Hepatocyte (in vitro differentiated cells): Measurements from ENCODE around the gene CCT4. TPM values are rescaled to one million over a fixed set of nuclear protein-coding genes. Genes with fewer than 3 reads are reported as not detected.

Experiments
- DNase-seq: peaks from one replicate; pipeline ENCODE4 v3.0.0-alpha.2; 2016; ENCODE audit warnings: low spot score
- H2AFZ ChIP-seq: fragments of 200-600 bp; sonication (generic); 2 replicates; pipeline ENCODE4 v1.6.0; 2016; ENCODE audit warnings: antibody characterized with exemption, mild to moderate bottlenecking
- H3K27ac ChIP-seq: fragments of 200-600 bp; sonication (generic); 2 replicates; pipeline ENCODE4 v1.5.1; 2016; ENCODE audit warnings: mild to moderate bottlenecking
- H3K27me3 ChIP-seq: fragments of 200-600 bp; sonication (generic); 2 replicates; pipeline ENCODE4 v1.6.1; 2016
- H3K36me3 ChIP-seq: fragments of 200-600 bp; sonication (generic); replicated peaks from 2 replicates; pipeline ENCODE4 v1.5.1; 2016; ENCODE audit warnings: low read depth; ENCODE audit not compliant: insufficient read depth
- H3K4me1 ChIP-seq: fragments of 200-600 bp; sonication (generic); 2 replicates; pipeline ENCODE4 v1.5.1; 2016; ENCODE audit warnings: mild to moderate bottlenecking, moderate library complexity; ENCODE audit not compliant: insufficient read depth
- H3K4me2 ChIP-seq: fragments of 200-600 bp; sonication (generic); 2 replicates; pipeline ENCODE4 v1.6.0; 2016
- H3K4me3 ChIP-seq: fragments of 200-600 bp; sonication (generic); 2 replicates; pipeline ENCODE4 v1.5.1; 2016; ENCODE audit warnings: mild to moderate bottlenecking
- H3K79me2 ChIP-seq: fragments of 200-600 bp; sonication (generic); 2 replicates; pipeline ENCODE4 v1.6.0; 2017; ENCODE audit warnings: mild to moderate bottlenecking
- H3K9me2 ChIP-seq: fragments of 200-600 bp; sonication (generic); replicated peaks from 2 replicates; pipeline ENCODE4 v1.6.0; 2017; ENCODE audit warnings: mild to moderate bottlenecking; ENCODE audit not compliant: insufficient read depth
- H3K9me3 ChIP-seq: fragments of 200-600 bp; sonication (generic); 2 replicates; pipeline ENCODE4 v1.5.1; 2016; ENCODE audit warnings: low read depth, mild to moderate bottlenecking
- H4K20me1 ChIP-seq: fragments of 200-600 bp; sonication (generic); 2 replicates; pipeline ENCODE4 v1.6.0; 2016; ENCODE audit warnings: mild to moderate bottlenecking; ENCODE audit not compliant: insufficient read depth, poor library complexity, severe bottlenecking
- CTCF ChIP-seq: fragments of 200-600 bp; sonication (generic); IDR thresholded peaks from 2 replicates; pipeline ENCODE4 v1.5.1; 2016; ENCODE audit warnings: antibody characterized with exemption, mild to moderate bottlenecking; ENCODE audit not compliant: poor library complexity
- EZH2 ChIP-seq: fragments of 200-600 bp; sonication (generic); IDR thresholded peaks from 2 replicates; pipeline ENCODE4 v1.6.1; 2016; ENCODE audit warnings: antibody characterized with exemption, mild to moderate bottlenecking, borderline replicate concordance
- EZH2phosphoT487 ChIP-seq: fragments of 200-600 bp; sonication (generic); IDR thresholded peaks from one replicate; pipeline ENCODE4 v1.6.1; 2018; ENCODE audit warnings: antibody characterized with exemption, mild to moderate bottlenecking, low read depth, moderate library complexity; ENCODE audit not compliant: unreplicated experiment, severe bottlenecking
- WGBS: methylation state at CpG from one replicate; pipeline ENCODE4 v1.1.6; 2016; ENCODE audit warnings: low lambda C conversion rate; ENCODE audit errors: missing lambda C conversion rate; 5-methylcytosine and 5-hydroxymethylcytosine counted together
- polyA plus RNA-seq: library from polyadenylated mRNA; unstranded; fragments of >200 nt; fragmentation: Nextera tagmentation; extraction: Ambion mirVana; gene quantifications from 2 replicates; pipeline ENCODE4 v1.2.1, GENCODE V29; 2016
- total RNA-seq: library from RNA; depleted of rRNA; stranded (reverse); fragments of >200 nt; gene quantifications from 2 replicates; pipeline ENCODE4 v1.2.3, GENCODE V29; 2014

The CCT4 gene
- total and polyA plus RNA-seq, 2 experiments from 2014 or later, result 84.3 to 107 TPM

GRCh38 chr2:61928826-61929461 lies 40.5 kb upstream of the CCT4 start:
- no peaks in the 10 kb centered on the region for H4K20me1 ChIP-seq
- DNase-seq, result peak; percentile 28
- no peaks in the 10 kb centered on the region for H3K9me2 ChIP-seq
- peak overlapping the region; percentile 76 for H3K27ac ChIP-seq
- H3K4me3 ChIP-seq, result no peak overlapping the region
- TF ChIP-seq EZH2phosphoT487 (no peak), CTCF (no peak), EZH2 (no peak)
- H3K4me2 ChIP-seq, result no peak overlapping the region
- 40% methylated on average over 5 of the region's 5 CpGs for WGBS
- H3K36me3 ChIP-seq, result no peaks in the 10 kb centered on the region
- no peak overlapping the region for H2AFZ ChIP-seq
- H3K79me2 ChIP-seq, result peaks cover 11% of the 10 kb centered on the region
- no peaks in the 10 kb centered on the region for H3K27me3 ChIP-seq
- H3K4me1 ChIP-seq, result peaks cover 7% of the 10 kb centered on the region
- no peaks in the 10 kb centered on the region for H3K9me3 ChIP-seq

GRCh38 chr2:61926531-61927477 lies 38.3 kb upstream of the CCT4 start:
- Histone ChIP-seq H3K9me3 (no peaks in the 10 kb centered on the region), H3K36me3 (no peaks in the 10 kb centered on the region), H4K20me1 (no peaks in the 10 kb centered on the region), H3K79me2 (peaks cover 11% of the 10 kb centered on the region), H3K4me1 (peaks cover 7% of the 10 kb centered on the region), H3K4me3 (no peak overlapping the region), H3K27ac (no peak overlapping the region), H2AFZ (no peak overlapping the region), H3K9me2 (no peaks in the 10 kb centered on the region), H3K4me2 (no peak overlapping the region), H3K27me3 (no peaks in the 10 kb centered on the region)
- DNase-seq, result no peak
- TF ChIP-seq EZH2phosphoT487, result no peak
- no peak for TF ChIP-seq CTCF
- WGBS, result 91% methylated on average over 8 of the region's 8 CpGs

GRCh38 chr2:61924895-61925663 lies 36.6 kb upstream of the CCT4 start:
- WGBS, result 72% methylated on average over 15 of the region's 15 CpGs
- H3K4me3 ChIP-seq, result no peak overlapping the region

More at GRCh38 chr2:61924895-61925663, 36.6 kb upstream of the CCT4 start:
- Histone ChIP-seq H3K9me2 (no peaks in the 10 kb centered on the region), H3K36me3 (no peaks in the 10 kb centered on the region), H3K27ac (no peak overlapping the region), H3K27me3 (no peaks in the 10 kb centered on the region), H3K4me2 (no peak overlapping the region), H3K4me1 (peaks cover 7% of the 10 kb centered on the region), H3K79me2 (peaks cover 2% of the 10 kb centered on the region), H2AFZ (no peak overlapping the region), H3K9me3 (no peaks in the 10 kb centered on the region), H4K20me1 (no peaks in the 10 kb centered on the region)
- no peak for DNase-seq
- TF ChIP-seq EZH2, result no peak
- no peak for TF ChIP-seq CTCF
- no peak for TF ChIP-seq EZH2phosphoT487
